Astrocyte (in vitro differentiated cells and primary cell): ENCODE measurements around the gene CPT2. TPM values are rescaled to one million over a fixed set of nuclear protein-coding genes. Genes with fewer than 3 reads are reported as not detected.

ENCODE experiments used
- DNase-seq: peaks from one replicate; pipeline ENCODE4 v3.0.0-alpha.2; 2010; ENCODE audit warnings: low read depth
- FAIRE-seq: peaks from 2 replicates; lab custom pipeline; 2011; peaks lifted over from hg19 to GRCh38; lab: Jason Lieb, UNC
- H2AFZ ChIP-seq: 2 replicates; pipeline ENCODE4 v1.6.0; 2012; ENCODE audit warnings: low read depth, low read length, inconsistent platforms
- H3K27ac ChIP-seq: 2 replicates; pipeline ENCODE4 v1.5.1; 2011; ENCODE audit warnings: low read depth, low read length, inconsistent platforms
- H3K27me3 ChIP-seq: 2 replicates; pipeline ENCODE4 v1.6.0; 2011; ENCODE audit warnings: low read length, inconsistent platforms; ENCODE audit not compliant: insufficient read depth
- H3K36me3 ChIP-seq: 2 replicates; pipeline ENCODE4 v1.5.1; 2011; ENCODE audit warnings: low read length, inconsistent platforms; ENCODE audit not compliant: insufficient read depth
- H3K4me1 ChIP-seq: 2 replicates; pipeline ENCODE4 v1.5.1; 2011; ENCODE audit warnings: low read length, inconsistent platforms; ENCODE audit not compliant: insufficient read depth
- H3K4me2 ChIP-seq: 2 replicates; pipeline ENCODE4 v1.6.0; 2012; ENCODE audit warnings: low read length, inconsistent platforms
- H3K4me3 ChIP-seq: 2 replicates; pipeline ENCODE4 v1.5.1; 2011; ENCODE audit warnings: low read depth, mild to moderate bottlenecking, low read length, inconsistent platforms; ENCODE audit not compliant: insufficient read depth
- H3K79me2 ChIP-seq: 2 replicates; pipeline ENCODE4 v1.6.0; 2012; ENCODE audit warnings: mild to moderate bottlenecking, low read length, inconsistent platforms; ENCODE audit not compliant: insufficient read depth
- H3K9ac ChIP-seq: 2 replicates; pipeline ENCODE4 v1.6.0; 2012; ENCODE audit warnings: mild to moderate bottlenecking, low read length, inconsistent platforms
- H3K9me3 ChIP-seq: 2 replicates; pipeline ENCODE4 v1.5.1; 2012; ENCODE audit warnings: low read depth, mild to moderate bottlenecking, low read length, inconsistent platforms; ENCODE audit not compliant: insufficient read depth
- H4K20me1 ChIP-seq: 2 replicates; pipeline ENCODE4 v1.6.0; 2012; ENCODE audit warnings: low read length, inconsistent platforms; ENCODE audit not compliant: insufficient read depth
- H3K27ac Mint-ChIP-seq: one replicate; pipeline ENCODE4 v1.8.0; 2021; ENCODE audit warnings: mild to moderate bottlenecking, mixed read lengths; ENCODE audit not compliant: unreplicated experiment
- H3K27me3 Mint-ChIP-seq: one replicate; pipeline ENCODE4 v1.8.0; 2021; ENCODE audit warnings: low read depth, mixed read lengths; ENCODE audit not compliant: unreplicated experiment
- H3K36me3 Mint-ChIP-seq: one replicate; pipeline ENCODE4 v1.8.0; 2021; ENCODE audit warnings: low read depth, mixed read lengths; ENCODE audit not compliant: unreplicated experiment
- H3K4me1 Mint-ChIP-seq: one replicate; pipeline ENCODE4 v1.8.0; 2021; ENCODE audit warnings: low read depth, mixed read lengths; ENCODE audit not compliant: unreplicated experiment
- H3K4me3 Mint-ChIP-seq: one replicate; pipeline ENCODE4 v1.8.0; 2021; ENCODE audit warnings: mild to moderate bottlenecking, moderate library complexity, mixed read lengths; ENCODE audit not compliant: unreplicated experiment
- H3K9me3 Mint-ChIP-seq: one replicate; pipeline ENCODE4 v1.8.0; 2021; ENCODE audit warnings: mild to moderate bottlenecking, mixed read lengths; ENCODE audit not compliant: unreplicated experiment
- EZH2 ChIP-seq: IDR thresholded peaks from 2 replicates; pipeline ENCODE4 v1.6.1; 2012; ENCODE audit warnings: mild to moderate bottlenecking, low read length, inconsistent platforms; ENCODE audit not compliant: insufficient read depth
- total RNA-seq: library from RNA; stranded (reverse); gene quantifications from 2 replicates; pipeline ENCODE4 v1.2.1, GENCODE V29; 2021
- TF ChIP-seq, protein P1 (sequence below): IDR thresholded peaks from 2 replicates; pipeline ENCODE4 v1.5.1; 2011; ENCODE audit warnings: low read depth, mild to moderate bottlenecking, inconsistent platforms, low read length, moderate library complexity; ENCODE audit not compliant: insufficient read depth

Gene CPT2
- total RNA-seq, 1 donor from 2014 or later: 10.4 TPM

DNA sequence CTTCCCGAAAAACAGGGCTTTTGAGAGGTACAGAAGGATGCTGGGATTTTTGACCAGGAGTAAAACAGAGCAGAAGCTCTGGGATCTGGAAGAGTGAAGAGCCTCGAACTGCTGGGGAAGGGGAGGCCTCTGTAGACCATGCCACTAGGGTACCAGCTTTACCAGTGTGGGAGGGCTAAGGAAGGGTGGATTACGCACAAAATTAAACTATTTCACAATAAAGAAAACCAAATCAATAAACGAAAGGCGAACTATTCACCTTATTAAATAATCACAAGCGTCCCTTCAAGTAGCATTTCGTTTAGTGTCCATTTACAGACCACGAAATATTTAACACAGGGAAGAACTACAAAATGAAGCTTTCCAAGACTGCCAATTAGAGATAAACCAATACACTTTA lies 23.1 kb downstream of the CPT2 start:
- H3K4me3 ChIP-seq: peak overlapping the region; percentile 78
- FAIRE-seq: no peak
- TF ChIP-seq, protein P1, sequence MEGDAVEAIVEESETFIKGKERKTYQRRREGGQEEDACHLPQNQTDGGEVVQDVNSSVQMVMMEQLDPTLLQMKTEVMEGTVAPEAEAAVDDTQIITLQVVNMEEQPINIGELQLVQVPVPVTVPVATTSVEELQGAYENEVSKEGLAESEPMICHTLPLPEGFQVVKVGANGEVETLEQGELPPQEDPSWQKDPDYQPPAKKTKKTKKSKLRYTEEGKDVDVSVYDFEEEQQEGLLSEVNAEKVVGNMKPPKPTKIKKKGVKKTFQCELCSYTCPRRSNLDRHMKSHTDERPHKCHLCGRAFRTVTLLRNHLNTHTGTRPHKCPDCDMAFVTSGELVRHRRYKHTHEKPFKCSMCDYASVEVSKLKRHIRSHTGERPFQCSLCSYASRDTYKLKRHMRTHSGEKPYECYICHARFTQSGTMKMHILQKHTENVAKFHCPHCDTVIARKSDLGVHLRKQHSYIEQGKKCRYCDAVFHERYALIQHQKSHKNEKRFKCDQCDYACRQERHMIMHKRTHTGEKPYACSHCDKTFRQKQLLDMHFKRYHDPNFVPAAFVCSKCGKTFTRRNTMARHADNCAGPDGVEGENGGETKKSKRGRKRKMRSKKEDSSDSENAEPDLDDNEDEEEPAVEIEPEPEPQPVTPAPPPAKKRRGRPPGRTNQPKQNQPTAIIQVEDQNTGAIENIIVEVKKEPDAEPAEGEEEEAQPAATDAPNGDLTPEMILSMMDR: no peak
- TF ChIP-seq EZH2: no peak

DNA sequence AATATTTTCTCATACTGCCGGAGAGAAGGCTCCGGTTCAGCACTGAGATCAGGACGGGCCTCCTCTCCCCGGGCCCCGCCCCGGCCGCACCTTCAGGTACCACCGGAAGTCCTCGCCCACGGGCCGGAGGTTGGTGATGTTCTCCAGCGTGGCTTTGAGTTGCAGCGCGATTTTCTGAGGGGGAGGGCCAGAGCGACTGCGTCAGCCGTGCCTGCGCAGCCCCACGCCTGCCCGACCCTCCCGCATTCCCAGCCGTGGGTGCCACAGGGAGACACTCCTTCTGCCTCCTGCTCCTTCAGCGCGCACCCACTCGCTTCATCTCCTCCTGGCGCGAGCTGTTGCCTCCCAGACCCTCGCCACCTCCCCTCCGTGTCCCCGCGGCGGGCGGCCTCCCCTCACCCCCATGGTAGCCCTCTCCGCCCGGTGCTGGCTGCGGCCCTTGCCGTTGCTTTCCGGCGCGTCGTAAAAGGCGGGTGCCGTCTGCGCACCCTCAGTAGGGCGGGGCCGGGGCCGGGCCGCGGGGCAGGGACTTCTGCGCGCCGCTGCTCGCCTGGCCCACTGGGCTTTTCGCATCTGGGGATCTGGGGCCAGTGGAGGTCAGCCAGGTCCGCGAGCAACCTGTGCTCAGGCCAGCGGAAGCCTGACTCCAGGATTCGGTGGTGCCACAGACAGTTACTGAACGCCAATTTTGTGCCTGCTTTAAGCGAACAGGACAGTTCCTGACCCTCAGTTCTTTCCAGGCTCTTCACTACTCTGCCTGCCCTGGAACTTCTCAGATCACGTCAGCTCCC lies 23.7 kb downstream of the CPT2 start, which contains the start of gene CZIB:
CZIB (minus strand) TSS at position 464 of the 791 bp plus-strand sequence; CDS start at position 405, 59 bp downstream.
- Histone ChIP-seq H3K4me2 (peak within 1 kb of the TSS; percentile 90), H4K20me1 (no peaks in the 10 kb centered on the region), H3K4me3 (peak within 1 kb of the TSS; percentile 78), H3K79me2 (peaks cover 13% of the 10 kb centered on the region), H3K9ac (peak within 1 kb of the TSS; percentile 94), H3K4me1 (peaks cover 8% of the 10 kb centered on the region), H3K27me3 (no peaks in the 10 kb centered on the region), H2AFZ (peak within 1 kb of the TSS; percentile 91), H3K36me3 (no peaks in the 10 kb centered on the region), H3K27ac (peak within 1 kb of the TSS; percentile 91), H3K9me3 (no peaks in the 10 kb centered on the region)
- H3K4me1 Mint-ChIP-seq: peaks cover 2% of the 10 kb centered on the region
- no peak for FAIRE-seq
- H3K36me3 Mint-ChIP-seq: no peaks in the 10 kb centered on the region
- peak; percentile 88 for DNase-seq
- no peaks in the 10 kb centered on the region for H3K27me3 Mint-ChIP-seq
- H3K4me3 Mint-ChIP-seq: peak within 1 kb of the TSS; percentile 89
- TF ChIP-seq, protein P1: no peak
- TF ChIP-seq EZH2: no peak
- no peaks in the 10 kb centered on the region for H3K9me3 Mint-ChIP-seq
- H3K27ac Mint-ChIP-seq: peak within 1 kb of the TSS; percentile 98

More for the DNA sequence above, 23.1 kb downstream of the CPT2 start:
- Mint-ChIP-seq H3K4me1 (peaks cover 2% of the 10 kb centered on the region), H3K4me3 (peak overlapping the region; percentile 89), H3K9me3 (no peaks in the 10 kb centered on the region), H3K36me3 (no peaks in the 10 kb centered on the region), H3K27ac (peak overlapping the region; percentile 98), H3K27me3 (no peaks in the 10 kb centered on the region)
- Histone ChIP-seq H3K27ac (peak overlapping the region; percentile 91), H3K27me3 (no peaks in the 10 kb centered on the region), H3K36me3 (peaks cover 1% of the 10 kb centered on the region), H3K9me3 (no peaks in the 10 kb centered on the region), H3K4me1 (peaks cover 8% of the 10 kb centered on the region), H3K79me2 (peaks cover 13% of the 10 kb centered on the region), H4K20me1 (no peaks in the 10 kb centered on the region), H2AFZ (peak overlapping the region; percentile 91), H3K4me2 (peak overlapping the region; percentile 90), H3K9ac (peak overlapping the region; percentile 94)
- DNase-seq: no peak

- Histone ChIP-seq H3K9me3 (no peaks in the 10 kb centered on the region), H3K4me1 (peaks cover 8% of the 10 kb centered on the region), H4K20me1 (no peaks in the 10 kb centered on the region), H3K27ac (peak overlapping the region; percentile 91), H3K27me3 (no peaks in the 10 kb centered on the region), H3K4me3 (peak overlapping the region; percentile 78), H2AFZ (peak overlapping the region; percentile 91), H3K79me2 (peaks cover 13% of the 10 kb centered on the region), H3K9ac (peak overlapping the region; percentile 94), H3K4me2 (peak overlapping the region; percentile 90), H3K36me3 (no peaks in the 10 kb centered on the region)
- Mint-ChIP-seq H3K4me1 (peaks cover 2% of the 10 kb centered on the region), H3K27me3 (no peaks in the 10 kb centered on the region), H3K36me3 (peaks cover 2% of the 10 kb centered on the region), H3K27ac (peak overlapping the region; percentile 98), H3K9me3 (no peaks in the 10 kb centered on the region), H3K4me3 (peak overlapping the region; percentile 89)
- no peak for TF ChIP-seq EZH2
- TF ChIP-seq, protein P1: no peak
- DNase-seq (no peak), FAIRE-seq (no peak)
These were observed 24.3 kb downstream of the CPT2 start for GRCh38 chr1:53220962-53221286.
